OCI-LY1 (cell line): Measurements from ENCODE around the gene HTRA3.

ENCODE experiments used
- H2AFZ ChIP-seq: fragments of 200-600 bp; sonication (generic), shearing (Covaris generic); 2 replicates; pipeline ENCODE4 v1.6.0; 2014; ENCODE audit warnings: antibody characterized with exemption, mild to moderate bottlenecking, low read length
- H3F3A ChIP-seq: fragments of 200-600 bp; sonication (generic), shearing (Covaris generic); 2 replicates; pipeline ENCODE4 v1.6.0; 2014; ENCODE audit warnings: mild to moderate bottlenecking, antibody characterized with exemption, low read length, moderate library complexity; ENCODE audit not compliant: insufficient read depth
- H3K27ac ChIP-seq: fragments of 200-600 bp; sonication (generic); 2 replicates; pipeline ENCODE4 v1.5.1; 2014; ENCODE audit warnings: low read length, mixed run types, mild to moderate bottlenecking, low read depth; ENCODE audit not compliant: poor library complexity, severe bottlenecking
- H3K27me3 ChIP-seq: fragments of 200-600 bp; sonication (generic); 2 replicates; pipeline ENCODE4 v1.6.0; 2014; ENCODE audit warnings: antibody characterized with exemption, mild to moderate bottlenecking, low read length, moderate library complexity; ENCODE audit not compliant: insufficient read depth
- H3K36me3 ChIP-seq: fragments of 200-600 bp; sonication (generic); 2 replicates; pipeline ENCODE4 v1.6.1; 2014; ENCODE audit warnings: mild to moderate bottlenecking, antibody characterized with exemption, low read length, moderate library complexity, mixed read lengths; ENCODE audit not compliant: insufficient read depth
- H3K4me1 ChIP-seq: fragments of 200-600 bp; sonication (generic); 2 replicates; pipeline ENCODE4 v1.5.1; 2014; ENCODE audit warnings: mild to moderate bottlenecking, low read length, moderate library complexity; ENCODE audit not compliant: insufficient read depth, severe bottlenecking
- H3K4me2 ChIP-seq: fragments of 200-600 bp; sonication (generic), shearing (Covaris generic); 2 replicates; pipeline ENCODE4 v1.6.1; 2014; ENCODE audit warnings: low read length
- H3K4me3 ChIP-seq: fragments of 200-600 bp; sonication (generic); 2 replicates; pipeline ENCODE4 v1.5.1; 2014; ENCODE audit warnings: low read length, low read depth, mild to moderate bottlenecking, mixed read lengths; ENCODE audit not compliant: poor library complexity, severe bottlenecking
- H3K79me2 ChIP-seq: fragments of 200-600 bp; shearing (Covaris generic); 2 replicates; pipeline ENCODE4 v1.6.1; 2016; ENCODE audit warnings: mixed run types, low read length, mixed read lengths; ENCODE audit not compliant: insufficient read depth
- H3K9ac ChIP-seq: fragments of 200-600 bp; sonication (generic), shearing (Covaris generic); 2 replicates; pipeline ENCODE4 v1.6.1; 2014; ENCODE audit warnings: mild to moderate bottlenecking, low read length, mixed read lengths
- H3K9me2 ChIP-seq: fragments of 200-600 bp; sonication (generic), shearing (Covaris generic); 2 replicates; pipeline ENCODE4 v1.6.1; 2014; ENCODE audit warnings: low read depth, mild to moderate bottlenecking, low read length, mixed read lengths
- H3K9me3 ChIP-seq: fragments of 200-600 bp; shearing (Covaris generic); 2 replicates; pipeline ENCODE4 v1.6.1; 2014; ENCODE audit warnings: low read length, mixed read lengths
- H4K20me1 ChIP-seq: fragments of 200-600 bp; sonication (generic), shearing (Covaris generic); 2 replicates; pipeline ENCODE4 v1.6.0; 2016; ENCODE audit warnings: mild to moderate bottlenecking, low read length; ENCODE audit not compliant: insufficient read depth
- CTCF ChIP-seq: fragments of 200-600 bp; sonication (generic), shearing (Covaris generic); IDR thresholded peaks from 2 replicates; pipeline ENCODE4 v1.5.1; 2017; ENCODE audit warnings: mild to moderate bottlenecking, antibody characterized with exemption, low read length, moderate library complexity, mixed read lengths
- EZH2 ChIP-seq: fragments of 200-600 bp; sonication (generic), shearing (Covaris generic); IDR thresholded peaks from 2 replicates; pipeline ENCODE4 v1.8.0; 2017; ENCODE audit warnings: borderline replicate concordance, mixed run types, mild to moderate bottlenecking, antibody characterized with exemption, low read length, moderate library complexity, mixed read lengths

HTRA3 gene

GRCh38 chr4:8329859-8330761, 60.6 kb downstream of the HTRA3 start:
- no peak overlapping the region for H3K4me3 ChIP-seq
- H2AFZ ChIP-seq, result no peak overlapping the region
- H3K27ac ChIP-seq, result no peak overlapping the region
- H4K20me1 ChIP-seq, result no peaks in the 10 kb centered on the region
- H3K36me3 ChIP-seq, result no peaks in the 10 kb centered on the region
- TF ChIP-seq EZH2, result no peak
- no peak for TF ChIP-seq CTCF
- peaks cover 5% of the 10 kb centered on the region for H3K4me1 ChIP-seq
- H3F3A ChIP-seq, result no peaks in the 10 kb centered on the region
- H3K9me3 ChIP-seq, result no peaks in the 10 kb centered on the region
- no peaks in the 10 kb centered on the region for H3K27me3 ChIP-seq
- H3K9me2 ChIP-seq, result no peaks in the 10 kb centered on the region
- no peaks in the 10 kb centered on the region for H3K79me2 ChIP-seq
- H3K4me2 ChIP-seq, result no peak overlapping the region
- H3K9ac ChIP-seq, result no peak overlapping the region

- Histone ChIP-seq H3K4me3 (no peak overlapping the region), H3K4me2 (no peak overlapping the region), H3K9me2 (no peaks in the 10 kb centered on the region), H3K79me2 (no peaks in the 10 kb centered on the region), H3K4me1 (peaks cover 5% of the 10 kb centered on the region), H3K9me3 (no peaks in the 10 kb centered on the region), H2AFZ (no peak overlapping the region), H3F3A (no peaks in the 10 kb centered on the region), H4K20me1 (no peaks in the 10 kb centered on the region), H3K36me3 (no peaks in the 10 kb centered on the region; the same call in 1 of the 2 replicates), H3K9ac (no peak overlapping the region), H3K27ac (no peak overlapping the region), H3K27me3 (no peaks in the 10 kb centered on the region)
- no peak for TF ChIP-seq CTCF
- TF ChIP-seq EZH2, result no peak
Observed at GRCh38 chr4:8330821-8331574, 61.4 kb downstream of the HTRA3 start.

- H3K36me3 ChIP-seq, result no peaks in the 10 kb centered on the region; the same call in 1 of the 2 replicates
- no peak overlapping the region for H2AFZ ChIP-seq
- no peaks in the 10 kb centered on the region for H3F3A ChIP-seq
- no peak overlapping the region for H3K4me2 ChIP-seq
- no peaks in the 10 kb centered on the region for H3K9me3 ChIP-seq
- H3K4me1 ChIP-seq, result peaks cover 5% of the 10 kb centered on the region
- H3K79me2 ChIP-seq, result no peaks in the 10 kb centered on the region
- H3K9me2 ChIP-seq, result no peaks in the 10 kb centered on the region
- TF ChIP-seq EZH2 (no peak), CTCF (no peak)
- no peaks in the 10 kb centered on the region for H3K27me3 ChIP-seq
- no peak overlapping the region for H3K9ac ChIP-seq
- H4K20me1 ChIP-seq, result no peaks in the 10 kb centered on the region
- H3K27ac ChIP-seq, result no peak overlapping the region
- no peak overlapping the region for H3K4me3 ChIP-seq
Observed at GRCh38 chr4:8331575-8331955, 62.0 kb downstream of the HTRA3 start.
